Endodermal cell (in vitro differentiated cells): ENCODE measurements around the gene GAS6. TPM values are rescaled to one million over a fixed set of nuclear protein-coding genes. Genes with fewer than 3 reads are reported as not detected.

Experiments
- DNase-seq: peaks from one replicate; pipeline ENCODE4 v3.0.0-alpha.2; 2017
- H3K27ac ChIP-seq: 2 replicates; pipeline ENCODE4 v1.5.1; 2013; ENCODE audit warnings: mild to moderate bottlenecking, low read depth, low read length, moderate library complexity
- H3K27me3 ChIP-seq: 2 replicates; pipeline ENCODE4 v1.6.1; 2013; ENCODE audit warnings: mild to moderate bottlenecking, low read length, moderate library complexity; ENCODE audit not compliant: insufficient read depth, control insufficient read depth, poor library complexity, severe bottlenecking
- H3K36me3 ChIP-seq: 2 replicates; pipeline ENCODE4 v1.7.0; 2013; ENCODE audit warnings: mild to moderate bottlenecking, low read length, moderate library complexity; ENCODE audit not compliant: control insufficient read depth, insufficient read depth
- H3K4me1 ChIP-seq: one replicate; pipeline ENCODE4 v1.7.0; 2013; ENCODE audit warnings: low read length; ENCODE audit not compliant: control insufficient read depth, insufficient read depth
- H3K4me3 ChIP-seq: 2 replicates; pipeline ENCODE4 v1.5.1; 2013; ENCODE audit warnings: mild to moderate bottlenecking, low read length, moderate library complexity
- H3K9ac ChIP-seq: 2 replicates; pipeline ENCODE4 v1.6.1; 2013; ENCODE audit warnings: mild to moderate bottlenecking, low read length, moderate library complexity; ENCODE audit not compliant: poor library complexity, severe bottlenecking; ENCODE audit errors: extremely low read depth
- H3K9me3 ChIP-seq: 2 replicates; pipeline ENCODE4 v1.6.1; 2013; ENCODE audit warnings: mild to moderate bottlenecking, low read length, moderate library complexity; ENCODE audit not compliant: control insufficient read depth
- H3K27ac Mint-ChIP-seq: 2 replicates; pipeline ENCODE4 v1.8.0; 2020; ENCODE audit warnings: mixed read lengths
- H3K27me3 Mint-ChIP-seq: 2 replicates; pipeline ENCODE4 v1.8.0; 2021; ENCODE audit warnings: mild to moderate bottlenecking, mixed read lengths; ENCODE audit not compliant: insufficient read depth
- H3K36me3 Mint-ChIP-seq: 2 replicates; pipeline ENCODE4 v1.8.0; 2020; ENCODE audit warnings: low read depth, mixed read lengths
- H3K4me1 Mint-ChIP-seq: 2 replicates; pipeline ENCODE4 v1.8.0; 2020; ENCODE audit warnings: mixed read lengths
- H3K4me3 Mint-ChIP-seq: 2 replicates; pipeline ENCODE4 v1.8.0; 2020; ENCODE audit warnings: mild to moderate bottlenecking, moderate library complexity, mixed read lengths
- H3K9me3 Mint-ChIP-seq: 2 replicates; pipeline ENCODE4 v1.8.0; 2020; ENCODE audit warnings: mild to moderate bottlenecking, mixed read lengths
- WGBS, 2 experiments: methylation state at CpG; one replicate each; pipeline versions ENCODE4 v1.1.5 to v1.1.7; 2013; ENCODE audit warnings: missing lambda C conversion rate in 2 of 2, mixed read lengths in 1 of 2; ENCODE audit not compliant: insufficient coverage in 1 of 2, insufficient read length in 1 of 2; 5-methylcytosine and 5-hydroxymethylcytosine counted together
- total RNA-seq, 2 donors: library from RNA; stranded (reverse); fragmentation: NEBNext Ultra II Directional in 1 of 2; extraction: Animal tissue kit (Norgen Biotek cat#: 25700) in 1 of 2; gene quantifications; 2 replicates in 1 of 2; 3 replicates in 1 of 2; pipeline ENCODE4 v1.2.1, GENCODE V29; 2021
- TF ChIP-seq, protein P1 (sequence below): fragments of 200-600 bp; sonication (generic); conservative IDR thresholded peaks from 2 replicates; pipeline ENCODE4 v1.5.0; 2021; ENCODE audit warnings: antibody characterized with exemption, mild to moderate bottlenecking

Gene GAS6
- total RNA-seq, 2 donors from 2014 or later = 45.7 to 49.6 TPM

GRCh38 chr13:113813749-113814434 lies 50.0 kb downstream of the GAS6 start:
- no peak overlapping the region for H3K4me3 Mint-ChIP-seq
- WGBS, 2 experiments = 89 to 92% methylated on average over 24 to 28 of the region's 28 CpGs

DNA sequence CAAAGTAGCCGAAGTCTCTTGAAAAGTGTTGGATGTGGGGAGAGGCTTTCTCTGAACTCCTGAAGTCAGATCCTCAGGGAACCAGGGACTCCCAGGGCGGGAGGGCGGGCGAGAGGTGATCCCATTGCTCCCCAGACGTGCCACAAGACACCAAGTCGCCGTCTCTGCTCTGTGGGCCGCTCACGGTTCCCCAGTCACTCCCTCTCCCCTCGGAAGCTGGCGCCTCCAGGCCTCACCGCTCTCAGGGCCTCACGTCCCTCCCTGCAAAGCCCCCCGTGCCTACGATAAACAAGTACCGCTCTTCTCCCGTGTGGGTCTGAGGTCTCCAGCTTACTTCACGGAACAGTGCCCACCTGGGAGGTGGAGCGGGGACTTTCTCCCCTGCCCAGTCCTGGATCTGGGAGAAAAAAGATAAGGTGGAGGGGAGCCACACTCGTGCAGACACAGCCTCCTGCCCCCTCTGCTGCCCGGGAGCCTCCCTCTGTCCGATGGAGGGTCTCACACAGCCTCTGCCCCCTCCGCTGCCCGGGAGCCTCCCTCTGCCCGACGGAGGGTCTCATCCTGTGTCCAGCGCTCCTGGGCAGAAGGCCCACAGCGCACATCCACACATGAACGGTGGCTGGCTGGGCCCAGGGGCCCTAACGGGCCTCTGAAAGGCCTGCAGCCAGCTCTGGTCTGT lies 50.7 kb downstream of the GAS6 start:
- H3K4me3 Mint-ChIP-seq = no peak overlapping the region
- Histone ChIP-seq H3K9me3 (no peaks in the 10 kb centered on the region), H3K27ac (no peak overlapping the region), H3K9ac (no peak overlapping the region), H3K4me1 (no peaks in the 10 kb centered on the region), H3K27me3 (no peaks in the 10 kb centered on the region), H3K36me3 (no peaks in the 10 kb centered on the region), H3K4me3 (no peak overlapping the region)
- no peaks in the 10 kb centered on the region for H3K4me1 Mint-ChIP-seq
- H3K27ac Mint-ChIP-seq = no peak overlapping the region
- TF ChIP-seq, protein P1, sequence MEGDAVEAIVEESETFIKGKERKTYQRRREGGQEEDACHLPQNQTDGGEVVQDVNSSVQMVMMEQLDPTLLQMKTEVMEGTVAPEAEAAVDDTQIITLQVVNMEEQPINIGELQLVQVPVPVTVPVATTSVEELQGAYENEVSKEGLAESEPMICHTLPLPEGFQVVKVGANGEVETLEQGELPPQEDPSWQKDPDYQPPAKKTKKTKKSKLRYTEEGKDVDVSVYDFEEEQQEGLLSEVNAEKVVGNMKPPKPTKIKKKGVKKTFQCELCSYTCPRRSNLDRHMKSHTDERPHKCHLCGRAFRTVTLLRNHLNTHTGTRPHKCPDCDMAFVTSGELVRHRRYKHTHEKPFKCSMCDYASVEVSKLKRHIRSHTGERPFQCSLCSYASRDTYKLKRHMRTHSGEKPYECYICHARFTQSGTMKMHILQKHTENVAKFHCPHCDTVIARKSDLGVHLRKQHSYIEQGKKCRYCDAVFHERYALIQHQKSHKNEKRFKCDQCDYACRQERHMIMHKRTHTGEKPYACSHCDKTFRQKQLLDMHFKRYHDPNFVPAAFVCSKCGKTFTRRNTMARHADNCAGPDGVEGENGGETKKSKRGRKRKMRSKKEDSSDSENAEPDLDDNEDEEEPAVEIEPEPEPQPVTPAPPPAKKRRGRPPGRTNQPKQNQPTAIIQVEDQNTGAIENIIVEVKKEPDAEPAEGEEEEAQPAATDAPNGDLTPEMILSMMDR = no peak
- 91 to 95% methylated on average over 17 to 30 of the region's 30 CpGs for WGBS, 2 experiments
- no peak for DNase-seq
- H3K27me3 Mint-ChIP-seq = no peaks in the 10 kb centered on the region
- no peaks in the 10 kb centered on the region for H3K36me3 Mint-ChIP-seq
- peaks cover 9% of the 10 kb centered on the region for H3K9me3 Mint-ChIP-seq

More at GRCh38 chr13:113813749-113814434, 50.0 kb downstream of the GAS6 start:
- Histone ChIP-seq H3K4me1 (no peaks in the 10 kb centered on the region), H3K36me3 (no peaks in the 10 kb centered on the region), H3K9ac (no peak overlapping the region), H3K27me3 (no peaks in the 10 kb centered on the region), H3K4me3 (no peak overlapping the region), H3K9me3 (no peaks in the 10 kb centered on the region), H3K27ac (no peak overlapping the region)
- no peaks in the 10 kb centered on the region for H3K27me3 Mint-ChIP-seq
- no peaks in the 10 kb centered on the region for H3K36me3 Mint-ChIP-seq
- TF ChIP-seq, protein P1 = no peak
- DNase-seq = no peak
- H3K27ac Mint-ChIP-seq = no peak overlapping the region
- peaks cover 4% of the 10 kb centered on the region for H3K9me3 Mint-ChIP-seq
- no peaks in the 10 kb centered on the region for H3K4me1 Mint-ChIP-seq

DNA sequence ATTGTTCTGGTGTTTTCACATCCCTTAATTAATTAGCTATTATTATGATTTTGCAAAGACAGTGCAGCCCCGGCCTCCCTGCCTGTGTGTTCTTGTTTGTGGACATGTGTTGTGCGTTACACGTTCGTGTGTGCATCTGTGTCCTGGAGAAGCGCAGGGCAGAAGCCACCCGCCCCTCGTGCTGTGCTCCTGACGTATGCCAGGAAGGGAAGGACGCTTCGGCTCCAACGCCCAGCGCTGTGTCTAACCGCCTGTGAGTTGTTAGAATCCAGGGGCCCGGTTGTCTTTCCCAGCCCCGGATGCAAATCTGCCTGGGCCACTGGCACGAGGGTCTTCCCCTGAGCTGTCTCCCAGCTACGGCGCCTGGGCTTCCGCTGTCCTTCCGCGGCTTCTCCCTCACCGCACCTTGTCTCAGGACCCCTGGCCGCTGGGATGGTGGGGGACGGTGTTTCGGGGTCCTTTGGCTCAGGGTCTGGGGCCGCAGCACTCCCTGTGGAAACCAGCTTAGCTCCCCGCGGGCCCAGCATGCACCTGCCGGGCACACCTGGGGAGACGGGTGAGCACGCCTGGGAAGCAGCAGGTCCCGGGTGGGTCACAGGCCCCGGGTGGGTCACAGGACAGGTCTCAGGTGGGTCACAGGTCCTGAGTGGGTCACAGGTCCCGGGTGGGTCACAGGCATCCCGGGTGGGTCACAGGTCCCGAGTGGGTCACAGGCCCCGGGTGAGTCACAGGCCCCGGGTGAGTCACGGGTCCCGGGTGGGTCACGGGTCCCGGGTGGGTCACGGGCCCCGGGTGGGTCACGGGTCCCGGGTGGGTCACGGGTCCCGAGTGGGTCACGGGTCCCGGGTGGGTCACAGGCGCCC lies 51.5 kb downstream of the GAS6 start:
- H3K4me1 ChIP-seq = no peaks in the 10 kb centered on the region
- H3K9me3 Mint-ChIP-seq = peaks cover 14% of the 10 kb centered on the region
- no peak overlapping the region for H3K9ac ChIP-seq
- no peak overlapping the region for H3K4me3 ChIP-seq
- no peaks in the 10 kb centered on the region for H3K27me3 ChIP-seq
- no peak overlapping the region for H3K4me3 Mint-ChIP-seq
- WGBS, 2 experiments = 89 to 94% methylated on average over 29 to 51 of the region's 51 CpGs
- H3K27ac ChIP-seq = no peak overlapping the region
- TF ChIP-seq, protein P1 = no peak
- H3K36me3 Mint-ChIP-seq = peaks cover 2% of the 10 kb centered on the region
- H3K27me3 Mint-ChIP-seq = peaks cover 2% of the 10 kb centered on the region
- H3K27ac Mint-ChIP-seq = no peak overlapping the region
- H3K4me1 Mint-ChIP-seq = no peaks in the 10 kb centered on the region
- H3K36me3 ChIP-seq = no peaks in the 10 kb centered on the region
- DNase-seq = no peak
- H3K9me3 ChIP-seq = no peaks in the 10 kb centered on the region
